Thyroid gland (tissue), 4 donors: ENCODE results near the gene ZNF555.

Source experiments
- POLR2A ChIP-seq, 2 donors: fragments of 450-650 bp; IDR thresholded peaks; one replicate each; pipeline ENCODE4 v1.6.1; 2017; ENCODE audit warnings: antibody characterized with exemption in 2 of 2, mild to moderate bottlenecking in 2 of 2, moderate library complexity in 1 of 2
- TF ChIP-seq, protein P1 (sequence below), 6 experiments: fragments of 200-600 bp in 3 of 6; fragments of 450-650 bp in 3 of 6; sonication (generic) in 3 of 6; IDR thresholded peaks; one replicate each; pipeline ENCODE4 v1.5.1; 2016 to 2019; ENCODE audit warnings: antibody characterized with exemption in 6 of 6, mild to moderate bottlenecking in 2 of 6, inconsistent platforms in 1 of 6, moderate library complexity in 1 of 6

- TF ChIP-seq, protein P1, sequence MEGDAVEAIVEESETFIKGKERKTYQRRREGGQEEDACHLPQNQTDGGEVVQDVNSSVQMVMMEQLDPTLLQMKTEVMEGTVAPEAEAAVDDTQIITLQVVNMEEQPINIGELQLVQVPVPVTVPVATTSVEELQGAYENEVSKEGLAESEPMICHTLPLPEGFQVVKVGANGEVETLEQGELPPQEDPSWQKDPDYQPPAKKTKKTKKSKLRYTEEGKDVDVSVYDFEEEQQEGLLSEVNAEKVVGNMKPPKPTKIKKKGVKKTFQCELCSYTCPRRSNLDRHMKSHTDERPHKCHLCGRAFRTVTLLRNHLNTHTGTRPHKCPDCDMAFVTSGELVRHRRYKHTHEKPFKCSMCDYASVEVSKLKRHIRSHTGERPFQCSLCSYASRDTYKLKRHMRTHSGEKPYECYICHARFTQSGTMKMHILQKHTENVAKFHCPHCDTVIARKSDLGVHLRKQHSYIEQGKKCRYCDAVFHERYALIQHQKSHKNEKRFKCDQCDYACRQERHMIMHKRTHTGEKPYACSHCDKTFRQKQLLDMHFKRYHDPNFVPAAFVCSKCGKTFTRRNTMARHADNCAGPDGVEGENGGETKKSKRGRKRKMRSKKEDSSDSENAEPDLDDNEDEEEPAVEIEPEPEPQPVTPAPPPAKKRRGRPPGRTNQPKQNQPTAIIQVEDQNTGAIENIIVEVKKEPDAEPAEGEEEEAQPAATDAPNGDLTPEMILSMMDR (IDR thresholded peaks at IDR 0.05): no peak
- TF ChIP-seq POLR2A (IDR thresholded peaks at IDR 0.05): no peak
Observed at GRCh38 chr19:2811221-2811722, 30.0 kb upstream of the ZNF555 start.
